Activated CD8-positive, alpha-beta memory T cell treated with anti-CD3 and anti-CD28 coated beads for 48 hours (primary cell): ENCODE measurements around the gene MZB1.
A peak's percentile ranks its signal among the peaks of the same experiment; 100 is the strongest.
"Not testable (repeated sequence)": the region's sequence is repeated elsewhere in the genome, so short reads cannot be mapped to it uniquely, and the experiment has no call there.

Experiments
- DNase-seq, 3 experiments: peaks; one replicate each; pipeline ENCODE4 v3.0.0-alpha.2; 2020; ENCODE audit warnings: low read depth in 2 of 3, low spot score in 2 of 3

Gene MZB1

GRCh38 chr5:139410993-139411828 is 21.5 kb upstream of the MZB1 start:
- no peak for DNase-seq

- no peak for DNase-seq
Measured at GRCh38 chr5:139410121-139410992, 20.6 kb upstream of the MZB1 start.

- DNase-seq = not testable (repeated sequence)
Measured at GRCh38 chr5:139409116-139409515, 19.4 kb upstream of the MZB1 start.

GRCh38 chr5:139408191-139408590 is 18.5 kb upstream of the MZB1 start:
- no peak for DNase-seq

- DNase-seq = no peak
Measured at GRCh38 chr5:139407517-139407916, 17.8 kb upstream of the MZB1 start.

- no peak for DNase-seq
Measured at GRCh38 chr5:139406963-139407362, 17.2 kb upstream of the MZB1 start.

GRCh38 chr5:139404484-139404840 is 14.7 kb upstream of the MZB1 start:
- DNase-seq = no peak

GRCh38 chr5:139403787-139404483 is 14.2 kb upstream of the MZB1 start, which contains the start of gene SPATA24:
Gene SPATA24, minus strand, starts transcription at chr5:139404089. Its CDS starts 29 bp downstream, at chr5:139404060.
- DNase-seq = peak; percentile 87 to 95 (median 95)

- no peak for DNase-seq
Measured at GRCh38 chr5:139403418-139403786, 13.7 kb upstream of the MZB1 start.

- DNase-seq = no peak
Measured at GRCh38 chr5:139402561-139403158, 12.9 kb upstream of the MZB1 start.

GRCh38 chr5:139401546-139401945 is 11.8 kb upstream of the MZB1 start:
- DNase-seq = no peak

- DNase-seq = no peak
Measured at GRCh38 chr5:139399501-139400121, 9.9 kb upstream of the MZB1 start.

GRCh38 chr5:139397921-139398320 is 8.2 kb upstream of the MZB1 start:
- no peak for DNase-seq

- DNase-seq = no peak
Measured at GRCh38 chr5:139396691-139397090, 7.0 kb upstream of the MZB1 start.

- DNase-seq = no peak
Measured at GRCh38 chr5:139395844-139396640, 6.3 kb upstream of the MZB1 start.

- no peak for DNase-seq
Measured at GRCh38 chr5:139394654-139395566, 5.2 kb upstream of the MZB1 start, which contains the start of gene PROB1. Gene PROB1, minus strand, starts transcription at chr5:139395104. Its CDS starts 23 bp downstream, at chr5:139395081.

GRCh38 chr5:139394123-139394653 is 4.5 kb upstream of the MZB1 start:
- DNase-seq = peak in 2 of 3 experiments; percentile 51 to 53

GRCh38 chr5:139393497-139394122 is 3.9 kb upstream of the MZB1 start:
- DNase-seq = no peak
